ENCODE data around the gene P4HTM. TPM values are rescaled to one million over a fixed set of nuclear protein-coding genes. Genes with fewer than 3 reads are reported as not detected.

The P4HTM gene
- 49.1 and 57.1 TPM in 2 replicates for total RNA-seq (2021)
- percentile 60 among the genes with signal in this experiment for Bru-seq, nascent RNA
- percentile 63 among the genes with signal in this experiment for BruChase-seq, experiment 1, labeled RNA remaining after a 2-hour chase
- BruChase-seq, experiment 2, labeled RNA remaining after a 6-hour chase, result percentile 66 among the genes with signal in this experiment
- long read RNA-seq, transcript P4HTM-202 (9 exons, 2,127 nt), result major isoform, 115 of 191 reads
- long read RNA-seq, transcript P4HTM-205 (8 exons, 2,796 nt), result minor isoform, 7 of 191 reads
- long read RNA-seq, partial matches to known transcripts, result 50 of 191 reads
- long read RNA-seq, other reads (novel, unspliced or antisense), result 19 of 191 reads

DNA sequence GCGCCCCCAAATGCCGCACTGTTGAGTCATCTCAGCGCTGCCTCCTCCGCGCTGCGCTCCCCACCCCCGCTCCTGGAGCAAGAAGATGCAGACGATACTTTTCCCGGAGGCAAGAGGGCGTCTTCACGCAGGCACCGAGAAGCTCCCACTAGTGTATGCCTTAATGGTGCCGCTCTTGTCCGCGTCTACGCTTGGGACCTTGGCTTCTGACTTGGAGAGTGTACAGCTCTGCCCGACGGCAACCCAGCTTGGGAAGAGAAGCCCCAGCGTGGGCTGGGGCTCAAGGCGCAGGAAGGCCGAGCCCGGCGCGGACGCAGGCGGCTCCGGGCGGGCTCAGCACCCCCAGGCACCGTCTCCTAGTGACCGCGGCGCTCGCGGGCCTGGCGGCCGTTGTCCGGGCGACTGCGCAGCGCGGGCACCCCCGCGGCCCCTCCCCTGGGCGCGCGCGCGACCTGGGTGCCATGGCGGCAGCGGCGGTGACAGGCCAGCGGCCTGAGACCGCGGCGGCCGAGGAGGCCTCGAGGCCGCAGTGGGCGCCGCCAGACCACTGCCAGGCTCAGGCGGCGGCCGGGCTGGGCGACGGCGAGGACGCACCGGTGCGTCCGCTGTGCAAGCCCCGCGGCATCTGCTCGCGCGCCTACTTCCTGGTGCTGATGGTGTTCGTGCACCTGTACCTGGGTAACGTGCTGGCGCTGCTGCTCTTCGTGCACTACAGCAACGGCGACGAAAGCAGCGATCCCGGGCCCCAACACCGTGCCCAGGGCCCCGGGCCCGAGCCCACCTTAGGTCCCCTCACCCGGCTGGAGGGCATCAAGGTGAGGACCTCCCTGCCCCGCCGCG, at the start of gene P4HTM:
P4HTM (plus strand) TSS at position 446 of the 840 bp plus-strand sequence; CDS start at position 462, 16 bp downstream.
- CTCF ChIA-PET, result interaction anchor here (0.6 to 3.5 kb wide), 2 partner anchors 17 to 431 kb away, joined by 3 to 17 read pairs; partner anchors contain the start of gene WDR6
- TF ChIP-seq, protein P1, sequence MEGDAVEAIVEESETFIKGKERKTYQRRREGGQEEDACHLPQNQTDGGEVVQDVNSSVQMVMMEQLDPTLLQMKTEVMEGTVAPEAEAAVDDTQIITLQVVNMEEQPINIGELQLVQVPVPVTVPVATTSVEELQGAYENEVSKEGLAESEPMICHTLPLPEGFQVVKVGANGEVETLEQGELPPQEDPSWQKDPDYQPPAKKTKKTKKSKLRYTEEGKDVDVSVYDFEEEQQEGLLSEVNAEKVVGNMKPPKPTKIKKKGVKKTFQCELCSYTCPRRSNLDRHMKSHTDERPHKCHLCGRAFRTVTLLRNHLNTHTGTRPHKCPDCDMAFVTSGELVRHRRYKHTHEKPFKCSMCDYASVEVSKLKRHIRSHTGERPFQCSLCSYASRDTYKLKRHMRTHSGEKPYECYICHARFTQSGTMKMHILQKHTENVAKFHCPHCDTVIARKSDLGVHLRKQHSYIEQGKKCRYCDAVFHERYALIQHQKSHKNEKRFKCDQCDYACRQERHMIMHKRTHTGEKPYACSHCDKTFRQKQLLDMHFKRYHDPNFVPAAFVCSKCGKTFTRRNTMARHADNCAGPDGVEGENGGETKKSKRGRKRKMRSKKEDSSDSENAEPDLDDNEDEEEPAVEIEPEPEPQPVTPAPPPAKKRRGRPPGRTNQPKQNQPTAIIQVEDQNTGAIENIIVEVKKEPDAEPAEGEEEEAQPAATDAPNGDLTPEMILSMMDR (conservative IDR thresholded peaks at IDR 0.05), result no peak; the same call in 1 of the 2 replicates
- no peak for TF ChIP-seq EZH2 (IDR thresholded peaks at IDR 0.05; ENCODE audit: low read depth)
- H3K9me2 ChIP-seq (ENCODE audit: insufficient read depth), result no peaks in the 10 kb centered on the region
- peak; percentile 64 to 82 for DNase-seq
- H3K4me1 ChIP-seq (replicated peaks; ENCODE audit: insufficient read depth), result peaks cover 18% of the 10 kb centered on the region
- no peaks in the 10 kb centered on the region for H4K20me1 ChIP-seq (ENCODE audit: insufficient read depth)
- peaks cover 38% of the 10 kb centered on the region for H3K79me2 ChIP-seq (ENCODE audit: low read depth)
- H3K27ac ChIP-seq, result peak within 1 kb of the TSS; percentile 48; the same call in 1 of the 2 replicates
- no peaks in the 10 kb centered on the region for H3K36me3 ChIP-seq (ENCODE audit: low read depth)
- intact Hi-C loops (cut with micrococcal nuclease; ENCODE audit: unreplicated experiment), result loop anchor here (2.0 kb wide), 2 partner anchors 25 to 459 kb away; no protein-coding TSS in a partner anchor
- H3K27me3 ChIP-seq (ENCODE audit: insufficient read depth, low read depth), result no peaks in the 10 kb centered on the region
- no TSS peak for BruUV-seq (replicated peaks)
- peaks cover 29% of the 10 kb centered on the region; the same call in 1 of the 2 replicates for H3F3A ChIP-seq (ENCODE audit: insufficient read depth, low read depth)
- H3K9me3 ChIP-seq (ENCODE audit: insufficient read depth, low read depth), result no peaks in the 10 kb centered on the region
- H2AFZ ChIP-seq, result peak within 1 kb of the TSS; percentile 91
- POLR2A ChIA-PET (ENCODE audit: unreplicated experiment), result interaction anchor here (0.5 to 0.9 kb wide), 4 partner anchors 17 to 40 kb away, joined by 4 to 12 read pairs (median 4); partner anchors contain the start of gene WDR6
- H3K4me2 ChIP-seq, result peak within 1 kb of the TSS; percentile 88
- peak within 1 kb of the TSS; percentile 78 for H3K4me3 ChIP-seq

DNA sequence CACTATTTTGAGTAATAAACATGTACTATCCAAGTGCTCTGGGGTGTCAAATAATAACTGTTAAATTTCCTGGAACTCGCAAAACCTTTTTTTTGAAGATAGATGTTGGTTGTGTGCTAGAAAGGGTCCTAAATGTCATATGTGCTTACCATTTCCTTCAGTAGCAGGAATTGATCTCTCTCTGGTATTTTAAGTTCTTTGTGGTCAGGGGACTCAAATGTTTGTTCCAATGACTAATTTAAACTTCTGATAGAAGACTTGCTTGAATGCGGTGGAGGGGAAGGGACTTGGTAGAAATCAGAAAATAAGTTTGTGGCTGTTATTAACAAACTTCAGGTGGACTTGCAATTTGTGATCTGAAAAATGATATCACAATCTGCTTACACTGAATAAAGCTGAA, 44.6 kb upstream of the P4HTM start:
- Histone ChIP-seq H3K79me2 (ENCODE audit: low read depth) (peaks cover 37% of the 10 kb centered on the region), H3F3A (ENCODE audit: insufficient read depth, low read depth) (peaks cover 18% of the 10 kb centered on the region; the same call in 1 of the 2 replicates), H4K20me1 (ENCODE audit: insufficient read depth) (peaks cover 9% of the 10 kb centered on the region; the same call in 1 of the 2 replicates), H3K4me1 (replicated peaks; ENCODE audit: insufficient read depth) (no peaks in the 10 kb centered on the region), H3K27ac (no peak overlapping the region), H3K4me3 (no peak overlapping the region), H2AFZ (no peak overlapping the region), H3K36me3 (ENCODE audit: low read depth) (0 out of 2 replicates have a peak, but pooled peaks cover 2% of the 10 kb centered on the region), H3K27me3 (ENCODE audit: insufficient read depth, low read depth) (no peaks in the 10 kb centered on the region), H3K4me2 (no peak overlapping the region), H3K9me3 (ENCODE audit: insufficient read depth, low read depth) (no peaks in the 10 kb centered on the region), H3K9me2 (ENCODE audit: insufficient read depth) (no peaks in the 10 kb centered on the region)
- no peak for TF ChIP-seq EZH2 (IDR thresholded peaks at IDR 0.05; ENCODE audit: low read depth)
- TF ChIP-seq, protein P1 (conservative IDR thresholded peaks at IDR 0.05), result no peak
- ChIA-PET POLR2A (ENCODE audit: unreplicated experiment) (no interaction called here), CTCF (no interaction called here)
- DNase-seq, result no peak
- BruUV-seq (replicated peaks), result no TSS peak
- intact Hi-C loops (cut with micrococcal nuclease; ENCODE audit: unreplicated experiment), result no loop called here

- DNase-seq, result no peak
- Histone ChIP-seq H3K36me3 (ENCODE audit: low read depth) (0 out of 2 replicates have a peak, but pooled peaks cover 3% of the 10 kb centered on the region), H3K27me3 (ENCODE audit: insufficient read depth, low read depth) (no peaks in the 10 kb centered on the region), H3K9me3 (ENCODE audit: insufficient read depth, low read depth) (no peaks in the 10 kb centered on the region), H3K4me3 (no peak overlapping the region), H2AFZ (no peak overlapping the region), H3K9me2 (ENCODE audit: insufficient read depth) (no peaks in the 10 kb centered on the region), H3K4me1 (replicated peaks; ENCODE audit: insufficient read depth) (no peaks in the 10 kb centered on the region), H3F3A (ENCODE audit: insufficient read depth, low read depth) (peaks cover 18% of the 10 kb centered on the region; the same call in 1 of the 2 replicates), H3K27ac (no peak overlapping the region), H3K79me2 (ENCODE audit: low read depth) (peaks cover 41% of the 10 kb centered on the region), H4K20me1 (ENCODE audit: insufficient read depth) (peaks cover 9% of the 10 kb centered on the region; the same call in 1 of the 2 replicates), H3K4me2 (no peak overlapping the region)
- POLR2A ChIA-PET (ENCODE audit: unreplicated experiment), result no interaction called here
- intact Hi-C loops (cut with micrococcal nuclease; ENCODE audit: unreplicated experiment), result no loop called here
- no TSS peak for BruUV-seq (replicated peaks)
- CTCF ChIA-PET, result no interaction called here
- no peak for TF ChIP-seq EZH2 (IDR thresholded peaks at IDR 0.05; ENCODE audit: low read depth)
- TF ChIP-seq, protein P1 (conservative IDR thresholded peaks at IDR 0.05), result no peak
Observed at GRCh38 chr3:48945891-48946549, 44.0 kb upstream of the P4HTM start.
